ENCODE results near the gene P4HA1. TPM values are rescaled to one million over a fixed set of nuclear protein-coding genes. Genes with fewer than 3 reads are reported as not detected.
"Not testable (repeated sequence)": the region's sequence is repeated elsewhere in the genome, so short reads cannot be mapped to it uniquely, and the experiment has no call there.

The P4HA1 gene
- total RNA-seq, 1 donor from 2014 or later: 116 TPM

GRCh38 chr10:73131301-73131700, 34.6 kb upstream of the P4HA1 start:
- TF ChIP-seq CTCF (conservative IDR thresholded peaks at IDR 0.05; ENCODE audit: low read depth, low read length): no peak
- H3K4me3 ChIP-seq (ENCODE audit: low read depth, low read length): no peak overlapping the region
- no peak for DNase-seq (ENCODE audit: low read depth)

- no peak for TF ChIP-seq CTCF (conservative IDR thresholded peaks at IDR 0.05; ENCODE audit: low read depth, low read length)
- H3K4me3 ChIP-seq (ENCODE audit: low read depth, low read length): no peak overlapping the region
- DNase-seq (ENCODE audit: low read depth): no peak
Observed at GRCh38 chr10:73126343-73126742, 29.7 kb upstream of the P4HA1 start.

GRCh38 chr10:73119952-73120351, 23.3 kb upstream of the P4HA1 start:
- TF ChIP-seq CTCF (conservative IDR thresholded peaks at IDR 0.05; ENCODE audit: low read depth, low read length): no peak
- H3K4me3 ChIP-seq (ENCODE audit: low read depth, low read length): no peak overlapping the region
- no peak for DNase-seq (ENCODE audit: low read depth)

GRCh38 chr10:73119457-73119856, 22.8 kb upstream of the P4HA1 start:
- DNase-seq (ENCODE audit: low read depth): no peak
- no peak overlapping the region for H3K4me3 ChIP-seq (ENCODE audit: low read depth, low read length)
- no peak for TF ChIP-seq CTCF (conservative IDR thresholded peaks at IDR 0.05; ENCODE audit: low read depth, low read length)

- no peak for TF ChIP-seq CTCF (conservative IDR thresholded peaks at IDR 0.05; ENCODE audit: low read depth, low read length)
- DNase-seq (ENCODE audit: low read depth): no peak
- H3K4me3 ChIP-seq (ENCODE audit: low read depth, low read length): no peak overlapping the region
Observed at GRCh38 chr10:73117976-73118743, 21.5 kb upstream of the P4HA1 start.

GRCh38 chr10:73116017-73116416, 19.4 kb upstream of the P4HA1 start:
- no peak for DNase-seq (ENCODE audit: low read depth)
- TF ChIP-seq CTCF (conservative IDR thresholded peaks at IDR 0.05; ENCODE audit: low read depth, low read length): no peak
- H3K4me3 ChIP-seq (ENCODE audit: low read depth, low read length): no peak overlapping the region

- DNase-seq (ENCODE audit: low read depth): no peak
- no peak for TF ChIP-seq CTCF (conservative IDR thresholded peaks at IDR 0.05; ENCODE audit: low read depth, low read length)
- no peak overlapping the region for H3K4me3 ChIP-seq (ENCODE audit: low read depth, low read length)
Observed at GRCh38 chr10:73113551-73113950, 16.9 kb upstream of the P4HA1 start.

- H3K4me3 ChIP-seq (ENCODE audit: low read depth, low read length); DNase-seq (ENCODE audit: low read depth): not testable (repeated sequence)
Observed at GRCh38 chr10:73112032-73112431, 15.4 kb upstream of the P4HA1 start.
